Amniotic epithelial cell (primary cell): ENCODE results near the gene TIMP2.
A peak's percentile ranks its signal among the peaks of the same experiment; 100 is the strongest.
"Not testable (repeated sequence)": the region's sequence is repeated elsewhere in the genome, so short reads cannot be mapped to it uniquely, and the experiment has no call there.

Source experiments
- DNase-seq: peaks from one replicate; pipeline ENCODE4 v3.0.0-alpha.2; 2010; ENCODE audit warnings: low read depth

Gene TIMP2

GRCh38 chr17:78956254-78956653, 31.1 kb upstream of the TIMP2 start:
- DNase-seq: no peak

- DNase-seq: no peak
Observed at GRCh38 chr17:78954684-78955083, 29.5 kb upstream of the TIMP2 start.

GRCh38 chr17:78953356-78954350, 28.5 kb upstream of the TIMP2 start:
- DNase-seq: no peak

GRCh38 chr17:78952706-78953105, 27.5 kb upstream of the TIMP2 start:
- no peak for DNase-seq

- no peak for DNase-seq
Observed at GRCh38 chr17:78951967-78952551, 26.9 kb upstream of the TIMP2 start.

- DNase-seq: no peak
Observed at GRCh38 chr17:78950870-78951269, 25.7 kb upstream of the TIMP2 start.

GRCh38 chr17:78947235-78948149, 22.3 kb upstream of the TIMP2 start:
- DNase-seq: peak; percentile 22

GRCh38 chr17:78946631-78947030, 21.4 kb upstream of the TIMP2 start:
- DNase-seq: no peak

GRCh38 chr17:78946131-78946530, 20.9 kb upstream of the TIMP2 start:
- no peak for DNase-seq

- not testable (repeated sequence) for DNase-seq
Observed at GRCh38 chr17:78945455-78945854, 20.3 kb upstream of the TIMP2 start.

- no peak for DNase-seq
Observed at GRCh38 chr17:78944956-78945355, 19.8 kb upstream of the TIMP2 start.

- no peak for DNase-seq
Observed at GRCh38 chr17:78944026-78944425, 18.8 kb upstream of the TIMP2 start.

GRCh38 chr17:78940708-78941107, 15.5 kb upstream of the TIMP2 start:
- DNase-seq: peak; percentile 64

- peak; percentile 43 for DNase-seq
Observed at GRCh38 chr17:78940258-78940657, 15.1 kb upstream of the TIMP2 start.

GRCh38 chr17:78939615-78940014, 14.4 kb upstream of the TIMP2 start:
- DNase-seq: no peak

GRCh38 chr17:78937561-78937960, 12.4 kb upstream of the TIMP2 start:
- no peak for DNase-seq

- DNase-seq: peak; percentile 99
Observed at GRCh38 chr17:78935419-78936323, 10.5 kb upstream of the TIMP2 start.

- DNase-seq: no peak
Observed at GRCh38 chr17:78934681-78935418, 9.7 kb upstream of the TIMP2 start.

- DNase-seq: peak; percentile 97
Observed at GRCh38 chr17:78933959-78934568, 8.9 kb upstream of the TIMP2 start.
